ENCODE results near the gene TMEM139.

TMEM139 gene

DNA sequence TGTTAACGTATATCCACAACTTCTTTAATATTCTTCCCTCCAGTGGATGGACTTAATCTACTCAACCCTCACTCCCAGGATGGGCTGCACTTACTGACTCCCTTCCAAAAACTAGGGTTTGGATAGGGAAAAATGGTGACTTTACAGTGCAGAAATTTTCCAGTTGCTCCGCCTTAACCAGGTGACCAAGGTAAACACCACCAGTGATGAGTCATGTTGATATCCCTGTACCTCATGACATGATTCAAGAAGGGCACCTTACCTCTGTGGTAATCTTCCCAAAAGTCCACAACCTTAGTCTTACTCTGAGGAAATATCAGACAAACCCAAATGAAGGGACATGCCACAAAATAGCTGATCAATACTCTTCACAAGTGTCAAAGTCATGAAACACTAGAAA is 25.0 kb upstream of the TMEM139 start:
- Histone ChIP-seq H3K36me3 (ENCODE audit: control insufficient read depth in 2 of 2, insufficient read depth in 1 of 2, low read length in 2 of 2) (peaks cover 0 to under 1% of the 10 kb centered on the region in 2 experiments; a peak in 1 of 3 replicates), H3K27ac (ENCODE audit: extremely low read depth, low read depth, low read length) (no peak overlapping the region), H3K4me1 (ENCODE audit: control insufficient read depth, insufficient read depth, low read length) (no peaks in the 10 kb centered on the region), H3K4me3 (ENCODE audit: low read depth, low read length) (no peak overlapping the region), H3K9me3 (ENCODE audit: control insufficient read depth, insufficient read depth, low read depth, low read length) (no peaks in the 10 kb centered on the region)
- CTCF ChIA-PET, result interaction anchor here (1.5 kb wide), 1 partner anchor 19 kb away, joined by 7 read pairs; no protein-coding TSS in a partner anchor
- TF ChIP-seq SP3 (tag by site-specific recombination; IDR thresholded peaks at IDR 0.05) (0 out of 2 replicates have a peak, but pooled peaks have one; percentile 17), ZNF561 (tag by site-specific recombination; IDR thresholded peaks at IDR 0.05; ENCODE audit: borderline replicate concordance) (no peak)
- TF ChIP-seq, protein P1, sequence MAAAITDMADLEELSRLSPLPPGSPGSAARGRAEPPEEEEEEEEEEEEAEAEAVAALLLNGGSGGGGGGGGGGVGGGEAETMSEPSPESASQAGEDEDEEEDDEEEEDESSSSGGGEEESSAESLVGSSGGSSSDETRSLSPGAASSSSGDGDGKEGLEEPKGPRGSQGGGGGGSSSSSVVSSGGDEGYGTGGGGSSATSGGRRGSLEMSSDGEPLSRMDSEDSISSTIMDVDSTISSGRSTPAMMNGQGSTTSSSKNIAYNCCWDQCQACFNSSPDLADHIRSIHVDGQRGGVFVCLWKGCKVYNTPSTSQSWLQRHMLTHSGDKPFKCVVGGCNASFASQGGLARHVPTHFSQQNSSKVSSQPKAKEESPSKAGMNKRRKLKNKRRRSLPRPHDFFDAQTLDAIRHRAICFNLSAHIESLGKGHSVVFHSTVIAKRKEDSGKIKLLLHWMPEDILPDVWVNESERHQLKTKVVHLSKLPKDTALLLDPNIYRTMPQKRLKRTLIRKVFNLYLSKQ (tag by site-specific recombination; IDR thresholded peaks at IDR 0.05; ENCODE audit: borderline replicate concordance), result no peak
- POLR2A ChIA-PET, result interaction anchor here (1.1 kb wide), 1 partner anchor 28 kb away, joined by 5 read pairs; the partner anchor contains the start of gene CASP2

DNA sequence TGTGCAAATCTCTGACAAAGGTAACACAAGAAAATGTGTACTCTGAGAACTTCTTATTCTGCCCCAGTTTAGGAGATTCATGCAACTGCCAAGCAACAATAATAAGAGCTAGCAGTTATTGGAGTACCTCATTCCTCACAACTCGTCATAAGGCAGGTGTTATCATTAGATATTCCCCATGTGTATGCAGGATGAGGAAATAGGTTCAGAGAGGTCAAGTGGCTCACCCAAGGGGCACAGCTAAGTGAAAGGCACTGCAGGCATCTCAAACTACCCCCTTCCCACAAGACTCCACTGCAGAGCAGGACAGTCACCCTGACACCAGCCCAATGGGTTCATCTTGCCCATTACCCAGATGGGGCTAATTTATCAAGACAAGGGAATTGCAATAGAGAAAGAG is 22.9 kb upstream of the TMEM139 start:
- ChIA-PET POLR2A (interaction anchor here (1.9 kb wide), 1 partner anchor 32 kb away, joined by 9 read pairs; no protein-coding TSS in a partner anchor), CTCF (interaction anchor here (0.6 to 1.9 kb wide), 3 partner anchors 14 to 82 kb away, joined by 3 to 6 read pairs (median 3); no protein-coding TSS in a partner anchor)
- no peak overlapping the region for H3K4me3 ChIP-seq (ENCODE audit: low read depth, low read length)
- peaks cover 0 to 10% of the 10 kb centered on the region in 2 experiments; a peak in 1 of 3 replicates for H3K36me3 ChIP-seq (ENCODE audit: control insufficient read depth in 2 of 2, insufficient read depth in 1 of 2, low read length in 2 of 2)
- no peak overlapping the region for H3K27ac ChIP-seq (ENCODE audit: extremely low read depth, low read depth, low read length)
- TF ChIP-seq TRIM28 (IDR thresholded peaks at IDR 0.05; ENCODE audit: borderline replicate concordance, low read length), result no peak
- TF ChIP-seq ZNF768 (tag by site-specific recombination; IDR thresholded peaks at IDR 0.05), result 0 out of 2 replicates have a peak, but pooled peaks have one; percentile 17
- no peaks in the 10 kb centered on the region for H3K9me3 ChIP-seq (ENCODE audit: control insufficient read depth, insufficient read depth, low read depth, low read length)
- H3K4me1 ChIP-seq (ENCODE audit: control insufficient read depth, insufficient read depth, low read length), result no peaks in the 10 kb centered on the region

DNA sequence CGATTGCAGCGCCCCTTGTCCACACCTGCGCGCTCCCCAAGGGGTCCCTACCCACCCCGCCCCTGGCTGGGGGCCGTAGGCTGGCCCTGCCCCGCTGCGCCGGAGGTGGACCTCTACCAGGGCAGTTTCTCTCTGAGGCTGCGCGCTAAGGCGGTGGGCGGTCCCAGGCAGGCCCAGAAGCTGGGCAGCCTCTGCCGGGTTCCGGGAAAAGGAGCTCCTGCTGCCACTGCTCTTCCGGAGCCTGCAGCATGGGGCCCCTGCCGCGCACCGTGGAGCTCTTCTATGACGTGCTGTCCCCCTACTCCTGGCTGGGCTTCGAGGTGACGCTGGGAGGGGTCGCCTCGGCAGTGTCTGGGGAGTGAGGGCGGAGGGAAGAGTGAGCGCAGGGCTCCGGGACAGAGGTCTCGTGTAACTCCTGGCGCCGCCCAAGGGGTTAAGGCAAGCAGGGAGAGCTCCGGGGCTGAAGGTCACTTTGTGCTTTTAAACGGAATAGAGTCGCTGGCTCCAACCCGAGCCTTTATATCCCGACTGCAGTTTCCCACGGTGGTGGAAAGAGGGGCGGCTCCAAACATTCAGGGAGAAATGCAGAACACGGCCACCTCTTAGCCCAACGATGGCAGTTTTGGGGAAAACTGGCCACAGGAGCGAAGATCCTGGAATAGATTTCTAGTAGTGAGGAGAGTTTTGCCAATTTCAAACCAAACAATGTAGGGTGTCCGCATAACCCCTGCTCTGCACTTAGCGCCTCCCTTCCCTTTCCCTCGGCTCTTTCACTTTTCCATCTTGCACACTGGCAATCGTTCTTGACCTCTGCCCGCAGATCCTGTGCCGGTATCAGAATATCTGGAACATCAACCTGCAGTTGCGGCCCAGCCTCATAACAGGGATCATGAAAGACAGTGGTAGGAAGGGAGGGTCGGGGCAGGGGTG is 21.2 kb upstream of the TMEM139 start, which contains the start of gene GSTK1:
Gene GSTK1 (plus strand): TSS at position 176 of the 930 bp plus-strand sequence. CDS start 73 bp downstream, at position 249.
- ChIA-PET POLR2A (interaction anchor here (0.6 to 1.9 kb wide), 16 partner anchors 9 to 46 kb away, joined by 3 to 17 read pairs (median 4); partner anchors contain the start of gene CASP2), CTCF (interaction anchor here (0.9 to 2.1 kb wide), 5 partner anchors 23 to 48 kb away, joined by 3 to 9 read pairs (median 6); no protein-coding TSS in a partner anchor)
- H3K27ac ChIP-seq (ENCODE audit: extremely low read depth, low read depth, low read length), result peak within 1 kb of the TSS; percentile 26; the same call in 1 of the 2 replicates
- H3K36me3 ChIP-seq (ENCODE audit: control insufficient read depth in 2 of 2, insufficient read depth in 1 of 2, low read length in 2 of 2), result peaks cover 0 to 27% of the 10 kb centered on the region in 2 experiments; a peak in 1 of 3 replicates
- peak within 1 kb of the TSS; percentile 78 for H3K4me3 ChIP-seq (ENCODE audit: low read depth, low read length)
- H3K9me3 ChIP-seq (ENCODE audit: control insufficient read depth, insufficient read depth, low read depth, low read length), result no peaks in the 10 kb centered on the region
- H3K4me1 ChIP-seq (ENCODE audit: control insufficient read depth, insufficient read depth, low read length), result no peaks in the 10 kb centered on the region
- TF ChIP-seq MZF1 (tag by site-specific recombination; IDR thresholded peaks at IDR 0.05; ENCODE audit: borderline replicate concordance) (no peak), TCF7L2 (IDR thresholded peaks at IDR 0.05; ENCODE audit: borderline replicate concordance, low read depth, low read length) (no peak), HOXD13 (CRISPR knock-in tag; IDR thresholded peaks at IDR 0.05; ENCODE audit: borderline replicate concordance) (no peak), ZNF266 (tag by site-specific recombination; IDR thresholded peaks at IDR 0.05; ENCODE audit: low read depth) (no peak; the same call in 1 of the 2 replicates), ZIC2 (tag by site-specific recombination; IDR thresholded peaks at IDR 0.05) (peak; percentile 87), ZNF571 (tag by site-specific recombination; IDR thresholded peaks at IDR 0.05) (no peak), ZNF433 (tag by site-specific recombination; IDR thresholded peaks at IDR 0.05; ENCODE audit: low read depth) (no peak), ZNF626 (tag by site-specific recombination; IDR thresholded peaks at IDR 0.05) (no peak), ZNF214 (tag by site-specific recombination; IDR thresholded peaks at IDR 0.05; ENCODE audit: borderline replicate concordance) (no peak), ZNF292 (tag by site-specific recombination; IDR thresholded peaks at IDR 0.05; ENCODE audit: borderline replicate concordance, low read depth) (no peak), EGR2 (tag by site-specific recombination; IDR thresholded peaks at IDR 0.05; ENCODE audit: low read depth) (peak; percentile 42; the same call in 1 of the 2 replicates)
- TF ChIP-seq, protein P2, sequence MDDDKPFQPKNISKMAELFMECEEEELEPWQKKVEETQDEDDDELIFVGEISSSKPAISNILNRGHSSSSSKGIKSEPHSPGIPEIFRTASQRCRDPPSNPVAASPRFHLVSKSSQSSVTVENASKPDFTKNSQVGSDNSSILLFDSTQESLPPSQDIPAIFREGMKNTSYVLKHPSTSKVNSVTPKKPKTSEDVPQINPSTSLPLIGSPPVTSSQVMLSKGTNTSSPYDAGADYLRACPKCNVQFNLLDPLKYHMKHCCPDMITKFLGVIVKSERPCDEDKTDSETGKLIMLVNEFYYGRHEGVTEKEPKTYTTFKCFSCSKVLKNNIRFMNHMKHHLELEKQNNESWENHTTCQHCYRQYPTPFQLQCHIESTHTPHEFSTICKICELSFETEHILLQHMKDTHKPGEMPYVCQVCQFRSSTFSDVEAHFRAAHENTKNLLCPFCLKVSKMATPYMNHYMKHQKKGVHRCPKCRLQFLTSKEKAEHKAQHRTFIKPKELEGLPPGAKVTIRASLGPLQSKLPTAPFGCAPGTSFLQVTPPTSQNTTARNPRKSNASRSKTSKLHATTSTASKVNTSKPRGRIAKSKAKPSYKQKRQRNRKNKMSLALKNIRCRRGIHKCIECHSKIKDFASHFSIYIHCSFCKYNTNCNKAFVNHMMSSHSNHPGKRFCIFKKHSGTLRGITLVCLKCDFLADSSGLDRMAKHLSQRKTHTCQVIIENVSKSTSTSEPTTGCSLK (tag by site-specific recombination; IDR thresholded peaks at IDR 0.05), result no peak
- TF ChIP-seq, protein P3, sequence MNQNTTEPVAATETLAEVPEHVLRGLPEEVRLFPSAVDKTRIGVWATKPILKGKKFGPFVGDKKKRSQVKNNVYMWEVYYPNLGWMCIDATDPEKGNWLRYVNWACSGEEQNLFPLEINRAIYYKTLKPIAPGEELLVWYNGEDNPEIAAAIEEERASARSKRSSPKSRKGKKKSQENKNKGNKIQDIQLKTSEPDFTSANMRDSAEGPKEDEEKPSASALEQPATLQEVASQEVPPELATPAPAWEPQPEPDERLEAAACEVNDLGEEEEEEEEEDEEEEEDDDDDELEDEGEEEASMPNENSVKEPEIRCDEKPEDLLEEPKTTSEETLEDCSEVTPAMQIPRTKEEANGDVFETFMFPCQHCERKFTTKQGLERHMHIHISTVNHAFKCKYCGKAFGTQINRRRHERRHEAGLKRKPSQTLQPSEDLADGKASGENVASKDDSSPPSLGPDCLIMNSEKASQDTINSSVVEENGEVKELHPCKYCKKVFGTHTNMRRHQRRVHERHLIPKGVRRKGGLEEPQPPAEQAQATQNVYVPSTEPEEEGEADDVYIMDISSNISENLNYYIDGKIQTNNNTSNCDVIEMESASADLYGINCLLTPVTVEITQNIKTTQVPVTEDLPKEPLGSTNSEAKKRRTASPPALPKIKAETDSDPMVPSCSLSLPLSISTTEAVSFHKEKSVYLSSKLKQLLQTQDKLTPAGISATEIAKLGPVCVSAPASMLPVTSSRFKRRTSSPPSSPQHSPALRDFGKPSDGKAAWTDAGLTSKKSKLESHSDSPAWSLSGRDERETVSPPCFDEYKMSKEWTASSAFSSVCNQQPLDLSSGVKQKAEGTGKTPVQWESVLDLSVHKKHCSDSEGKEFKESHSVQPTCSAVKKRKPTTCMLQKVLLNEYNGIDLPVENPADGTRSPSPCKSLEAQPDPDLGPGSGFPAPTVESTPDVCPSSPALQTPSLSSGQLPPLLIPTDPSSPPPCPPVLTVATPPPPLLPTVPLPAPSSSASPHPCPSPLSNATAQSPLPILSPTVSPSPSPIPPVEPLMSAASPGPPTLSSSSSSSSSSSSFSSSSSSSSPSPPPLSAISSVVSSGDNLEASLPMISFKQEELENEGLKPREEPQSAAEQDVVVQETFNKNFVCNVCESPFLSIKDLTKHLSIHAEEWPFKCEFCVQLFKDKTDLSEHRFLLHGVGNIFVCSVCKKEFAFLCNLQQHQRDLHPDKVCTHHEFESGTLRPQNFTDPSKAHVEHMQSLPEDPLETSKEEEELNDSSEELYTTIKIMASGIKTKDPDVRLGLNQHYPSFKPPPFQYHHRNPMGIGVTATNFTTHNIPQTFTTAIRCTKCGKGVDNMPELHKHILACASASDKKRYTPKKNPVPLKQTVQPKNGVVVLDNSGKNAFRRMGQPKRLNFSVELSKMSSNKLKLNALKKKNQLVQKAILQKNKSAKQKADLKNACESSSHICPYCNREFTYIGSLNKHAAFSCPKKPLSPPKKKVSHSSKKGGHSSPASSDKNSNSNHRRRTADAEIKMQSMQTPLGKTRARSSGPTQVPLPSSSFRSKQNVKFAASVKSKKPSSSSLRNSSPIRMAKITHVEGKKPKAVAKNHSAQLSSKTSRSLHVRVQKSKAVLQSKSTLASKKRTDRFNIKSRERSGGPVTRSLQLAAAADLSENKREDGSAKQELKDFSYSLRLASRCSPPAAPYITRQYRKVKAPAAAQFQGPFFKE (tag by site-specific recombination; IDR thresholded peaks at IDR 0.05; ENCODE audit: borderline replicate concordance), result no peak

Measured in HEK293 (cell line).